8988T (cell line): Measurements from ENCODE around the gene MRPL17.

ENCODE experiments used
- DNase-seq: peaks from one replicate; pipeline ENCODE4 v3.0.0; 2011

The MRPL17 gene

GRCh38 chr11:6630632-6631291, 52.4 kb downstream of the MRPL17 start:
- DNase-seq, result no peak
